Activated CD4-positive, CD25-positive, alpha-beta regulatory T cell treated with anti-CD3 and anti-CD28 coated beads, Interleukin-2, amount 50 U/mL, for 16 hours (primary cell): ENCODE results near the gene DCST1.
A peak's percentile ranks its signal among the peaks of the same experiment; 100 is the strongest.

ENCODE experiments used
- DNase-seq: peaks from one replicate; pipeline ENCODE4 v3.0.0-alpha.2; 2020; ENCODE audit warnings: low read depth, low spot score

The DCST1 gene

GRCh38 chr1:155086128-155086741, 52.6 kb downstream of the DCST1 start:
- DNase-seq: peak; percentile 51

DNA sequence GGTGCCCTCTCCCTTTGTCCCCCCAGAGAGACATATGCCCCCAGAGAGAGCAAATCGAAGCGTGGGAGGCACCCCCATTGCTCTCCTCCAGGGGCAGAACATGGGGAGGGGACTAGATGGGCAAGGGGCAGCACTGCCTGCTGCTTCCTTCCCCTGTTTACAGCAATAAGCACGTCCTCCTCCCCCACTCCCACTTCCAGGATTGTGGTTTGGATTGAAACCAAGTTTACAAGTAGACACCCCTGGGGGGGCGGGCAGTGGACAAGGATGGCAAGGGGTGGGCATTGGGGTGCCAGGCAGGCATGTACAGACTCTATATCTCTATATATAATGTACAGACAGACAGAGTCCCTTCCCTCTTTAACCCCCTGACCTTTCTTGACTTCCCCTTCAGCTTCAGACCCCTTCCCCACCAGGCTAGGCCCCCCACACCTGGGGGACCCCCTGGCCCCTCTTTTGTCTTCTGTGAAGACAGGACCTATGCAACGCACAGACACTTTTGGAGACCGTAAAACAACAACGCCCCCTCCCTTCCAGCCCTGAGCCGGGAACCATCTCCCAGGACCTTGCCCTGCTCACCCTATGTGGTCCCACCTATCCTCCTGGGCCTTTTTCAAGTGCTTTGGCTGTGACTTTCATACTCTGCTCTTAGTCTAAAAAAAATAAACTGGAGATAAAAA, 53.4 kb downstream of the DCST1 start:
- DNase-seq: no peak

DNA sequence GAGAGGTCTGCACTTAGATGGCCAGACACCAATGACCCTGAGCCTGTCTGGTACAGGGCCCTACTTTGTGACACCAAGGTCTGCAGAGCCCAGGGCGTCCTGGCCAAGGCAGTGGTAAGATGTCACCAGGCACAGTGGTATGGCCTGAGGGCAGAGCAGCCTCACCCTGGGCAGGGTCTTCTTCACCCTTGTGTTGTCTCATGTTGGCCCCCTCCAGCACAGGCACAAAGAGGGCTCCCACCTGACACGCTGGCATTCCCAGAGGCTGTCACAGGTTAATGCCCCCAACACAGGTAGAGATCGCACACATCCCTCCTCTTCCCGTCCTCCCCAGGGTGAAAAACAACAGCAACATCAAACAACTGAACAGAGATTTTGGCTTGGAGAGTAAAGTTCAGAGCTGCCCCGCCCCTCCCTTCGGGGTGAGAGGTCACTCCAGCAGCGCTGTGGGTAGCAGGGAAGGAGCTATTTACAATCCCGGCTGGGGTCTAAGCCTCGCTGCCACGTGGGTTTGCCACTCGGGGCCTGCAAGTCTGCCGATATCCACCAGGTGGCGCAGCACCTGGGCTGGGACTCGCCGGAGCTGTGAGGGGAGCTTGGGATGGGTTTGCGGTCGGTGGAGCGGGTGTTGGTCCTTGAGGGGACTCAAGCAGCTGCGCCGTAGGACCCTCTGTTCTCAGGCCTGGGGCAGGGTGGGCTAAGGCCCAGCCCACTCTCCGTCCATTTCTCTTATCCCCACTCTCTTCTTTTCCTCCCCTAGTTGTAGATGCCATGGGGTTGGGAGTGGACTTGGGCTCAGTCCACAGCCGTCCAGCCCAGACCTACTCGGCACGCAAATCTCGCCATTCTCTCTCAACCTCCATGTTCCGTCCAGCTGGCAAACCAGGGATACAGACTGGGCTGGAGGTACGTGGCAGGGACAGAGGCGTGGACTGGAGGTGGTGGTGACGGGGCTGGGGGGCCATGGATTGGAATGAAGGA, 57.7 kb downstream of the DCST1 start:
- DNase-seq: peak; percentile 61

DNA sequence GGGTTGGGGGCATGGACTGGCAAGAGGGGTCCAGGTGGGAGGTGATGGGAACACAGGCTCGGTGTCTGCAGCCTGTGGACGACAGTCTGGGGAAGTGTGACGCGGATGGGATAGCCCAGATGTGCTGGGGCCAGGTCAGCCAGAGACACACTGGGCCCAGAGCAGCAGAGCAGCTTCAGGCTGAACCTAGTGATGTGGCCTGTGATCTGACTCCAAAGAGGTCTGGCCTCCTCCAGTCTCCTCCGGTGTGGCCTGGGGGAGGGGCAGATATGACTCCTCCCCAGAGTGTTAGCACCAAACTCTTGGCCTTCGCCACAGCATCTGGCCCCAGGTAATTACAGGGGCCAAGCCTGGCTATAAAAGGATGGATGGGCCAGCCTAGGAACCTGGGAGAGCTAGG, 58.5 kb downstream of the DCST1 start:
- DNase-seq: no peak

DNA sequence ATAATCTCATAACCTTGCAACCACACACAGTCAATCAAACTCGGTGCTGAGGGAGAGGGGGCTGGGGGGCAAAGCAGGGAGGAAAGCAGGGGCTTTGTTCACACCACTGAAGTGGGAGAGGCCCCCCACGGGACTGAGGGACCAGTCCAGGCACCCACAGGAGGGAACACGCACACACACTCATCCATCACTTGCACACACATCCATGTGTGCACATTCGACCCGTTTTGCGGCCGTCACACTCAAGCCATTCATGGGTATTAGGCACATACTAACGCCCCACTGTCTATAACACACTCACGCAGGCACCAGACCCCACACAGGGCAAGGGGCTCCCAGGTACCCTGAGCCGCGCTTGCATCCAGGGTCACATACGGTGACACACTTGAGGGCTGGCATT, 59.0 kb downstream of the DCST1 start:
- no peak for DNase-seq

DNA sequence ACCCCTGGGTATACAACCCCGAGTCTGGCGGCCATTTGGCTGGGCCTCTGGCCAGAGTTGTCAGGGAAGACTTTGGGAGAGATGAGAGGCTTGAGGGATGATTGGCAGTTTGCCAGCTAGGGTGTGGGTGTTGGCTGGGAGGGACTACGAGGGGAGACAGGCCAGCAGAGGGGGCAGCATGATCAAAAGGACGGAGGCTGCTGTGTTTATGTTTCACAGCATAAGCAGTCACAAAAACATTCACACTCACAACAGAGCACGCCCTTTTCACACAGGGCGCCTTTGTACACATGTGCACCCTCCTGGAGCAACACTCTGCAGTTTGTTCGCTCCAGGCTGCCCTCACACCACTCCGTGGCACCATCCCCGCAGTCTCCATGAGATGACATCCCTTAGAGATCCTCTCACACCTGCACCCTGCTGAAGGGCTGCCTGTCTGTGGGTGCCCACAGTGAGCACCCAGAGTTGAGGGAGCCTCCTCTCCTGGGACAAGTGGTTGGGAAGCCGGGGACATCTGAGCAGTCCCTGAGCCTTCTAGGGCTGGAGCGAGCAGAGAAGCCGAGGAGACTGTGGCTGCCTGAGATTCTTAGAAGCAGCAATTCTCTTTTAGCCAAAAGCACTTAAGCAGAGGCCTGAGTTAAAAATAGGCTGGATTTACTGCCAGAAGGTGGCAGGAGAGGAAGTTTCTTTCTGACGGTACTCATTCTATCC, 60.4 kb downstream of the DCST1 start:
- no peak for DNase-seq

DNA sequence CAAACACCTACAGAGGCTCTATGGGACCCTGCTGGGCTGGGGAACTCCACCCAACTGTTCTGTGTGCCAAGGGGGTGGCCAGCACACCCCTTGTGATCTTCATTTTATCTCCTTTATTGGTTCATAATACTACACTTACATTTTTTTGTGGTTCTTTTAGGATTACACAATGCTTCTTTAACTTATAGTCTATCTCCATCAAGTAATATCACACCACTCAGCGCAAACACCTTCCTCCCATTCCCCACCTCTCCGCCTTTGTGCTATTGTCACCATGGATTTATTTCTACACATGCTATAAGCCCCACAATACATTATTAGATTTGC, 61.0 kb downstream of the DCST1 start:
- DNase-seq: no peak

DNA sequence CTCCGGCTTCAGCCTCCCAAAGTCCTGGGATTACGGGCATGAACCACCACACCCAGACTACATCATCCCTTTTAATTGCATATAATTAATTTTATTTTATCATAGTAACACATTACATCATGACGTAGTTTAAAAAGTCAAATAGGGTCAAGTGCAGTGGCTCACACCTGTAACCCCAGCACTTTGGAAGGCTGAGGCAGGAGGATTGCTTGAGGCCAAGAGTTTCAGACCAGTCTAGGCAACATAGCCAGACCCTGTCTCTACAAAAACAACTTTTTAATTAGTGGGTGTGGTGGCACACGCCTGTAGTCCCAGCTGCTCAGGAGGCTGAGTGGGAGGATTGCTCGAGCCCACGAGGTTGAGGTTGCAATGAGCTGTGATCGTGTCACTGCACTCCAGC, 65.7 kb downstream of the DCST1 start:
- no peak for DNase-seq
